T47D (cell line): ENCODE results near the gene SPRED2.

Experiments used
- DNase-seq, 2 experiments: peaks; one replicate each; pipeline versions ENCODE4 v3.0.0 to v3.0.0-alpha.2; 2011 to 2012; ENCODE audit warnings: low read depth in 1 of 2, low spot score in 1 of 2
- JUND ChIP-seq: IDR thresholded peaks from 2 replicates; pipeline ENCODE4 v1.6.1; 2012; ENCODE audit warnings: low read depth
- in situ Hi-C: cut with HindIII; loops from 2 replicates; pipeline ENCODE4 v1.10.0; 2016; ENCODE audit warnings: low sequenced_read_pairs, low pct_unique_long_range_greater_than_20kb

SPRED2 gene

GRCh38 chr2:65383541-65384488 lies 48.6 kb downstream of the SPRED2 start:
- DNase-seq, result no peak
- in situ Hi-C loops, result no loop called here
- TF ChIP-seq JUND, result no peak

GRCh38 chr2:65382776-65383357 lies 49.5 kb downstream of the SPRED2 start:
- peak in 1 of 2 experiments; percentile 84 for DNase-seq
- TF ChIP-seq JUND, result no peak
- in situ Hi-C loops, result no loop called here

GRCh38 chr2:65382323-65382722 lies 50.1 kb downstream of the SPRED2 start:
- in situ Hi-C loops, result no loop called here
- no peak for TF ChIP-seq JUND
- no peak for DNase-seq

GRCh38 chr2:65381607-65382051 lies 50.8 kb downstream of the SPRED2 start:
- DNase-seq, result no peak
- no peak for TF ChIP-seq JUND
- in situ Hi-C loops, result no loop called here

- in situ Hi-C loops, result no loop called here
- TF ChIP-seq JUND, result no peak
- DNase-seq, result no peak
Measured at GRCh38 chr2:65380255-65380654, 52.1 kb downstream of the SPRED2 start.

- DNase-seq, result no peak
- TF ChIP-seq JUND, result no peak
- in situ Hi-C loops, result no loop called here
Measured at GRCh38 chr2:65379721-65380171, 52.7 kb downstream of the SPRED2 start.

- TF ChIP-seq JUND, result no peak
- in situ Hi-C loops, result no loop called here
- no peak for DNase-seq
Measured at GRCh38 chr2:65379223-65379622, 53.2 kb downstream of the SPRED2 start.

- no peak for DNase-seq
- TF ChIP-seq JUND, result no peak
- in situ Hi-C loops, result no loop called here
Measured at GRCh38 chr2:65378290-65378689, 54.1 kb downstream of the SPRED2 start.

- no peak for TF ChIP-seq JUND
- in situ Hi-C loops, result no loop called here
- peak in 1 of 2 experiments; percentile 57 for DNase-seq
Measured at GRCh38 chr2:65377556-65378192, 54.7 kb downstream of the SPRED2 start.

GRCh38 chr2:65375723-65376122 lies 56.7 kb downstream of the SPRED2 start:
- in situ Hi-C loops, result no loop called here
- no peak for TF ChIP-seq JUND
- DNase-seq, result no peak

GRCh38 chr2:65374999-65375398 lies 57.4 kb downstream of the SPRED2 start:
- no peak for TF ChIP-seq JUND
- in situ Hi-C loops, result no loop called here
- DNase-seq, result no peak

- in situ Hi-C loops, result no loop called here
- TF ChIP-seq JUND, result no peak
Measured at GRCh38 chr2:65374575-65374974, 57.8 kb downstream of the SPRED2 start.

More at GRCh38 chr2:65374575-65374974, 57.8 kb downstream of the SPRED2 start:
- DNase-seq, result no peak
